Right lobe of liver (tissue), 4 donors: Measurements from ENCODE around the gene GREM1.

ENCODE experiments used
- POLR2A ChIP-seq: fragments of 450-650 bp; IDR thresholded peaks from one replicate; pipeline ENCODE4 v1.6.1; 2017; ENCODE audit warnings: antibody characterized with exemption, mild to moderate bottlenecking
- TF ChIP-seq, protein P1 (sequence below), 4 donors: fragments of 200-600 bp in 3 of 4; fragments of 450-650 bp in 1 of 4; IDR thresholded peaks; one replicate each; pipeline versions ENCODE4 v1.5.1 to v1.8.0; 2016 to 2022; ENCODE audit warnings: antibody characterized with exemption in 4 of 4, mild to moderate bottlenecking in 2 of 4
- donor health status: DM: no; HTN: no; CAD: no.
- donor health status: DM: no; HTN: no; CAD: no.
- donor health status: DM: no; HTN: yes; CAD: no.

DNA sequence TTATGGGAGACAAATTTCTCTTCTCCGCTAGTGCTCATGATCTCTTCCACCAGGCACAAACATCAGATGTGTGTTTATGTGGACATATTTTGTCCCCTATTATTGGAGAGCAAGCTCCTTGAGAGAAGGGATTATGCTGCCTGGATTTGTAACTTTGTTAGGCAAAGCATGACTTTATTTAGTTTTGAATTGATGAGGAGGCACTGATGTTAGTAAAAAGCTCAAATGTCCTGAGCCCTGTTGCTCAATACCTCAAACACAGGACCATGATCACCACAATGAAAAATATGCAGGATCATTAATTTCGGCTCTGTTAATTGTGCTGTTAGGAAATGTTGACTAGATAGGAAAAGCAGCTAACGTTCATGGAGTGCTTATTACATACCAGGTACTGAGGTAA is 47.2 kb upstream of the GREM1 start:
- no peak for TF ChIP-seq POLR2A
- TF ChIP-seq, protein P1, sequence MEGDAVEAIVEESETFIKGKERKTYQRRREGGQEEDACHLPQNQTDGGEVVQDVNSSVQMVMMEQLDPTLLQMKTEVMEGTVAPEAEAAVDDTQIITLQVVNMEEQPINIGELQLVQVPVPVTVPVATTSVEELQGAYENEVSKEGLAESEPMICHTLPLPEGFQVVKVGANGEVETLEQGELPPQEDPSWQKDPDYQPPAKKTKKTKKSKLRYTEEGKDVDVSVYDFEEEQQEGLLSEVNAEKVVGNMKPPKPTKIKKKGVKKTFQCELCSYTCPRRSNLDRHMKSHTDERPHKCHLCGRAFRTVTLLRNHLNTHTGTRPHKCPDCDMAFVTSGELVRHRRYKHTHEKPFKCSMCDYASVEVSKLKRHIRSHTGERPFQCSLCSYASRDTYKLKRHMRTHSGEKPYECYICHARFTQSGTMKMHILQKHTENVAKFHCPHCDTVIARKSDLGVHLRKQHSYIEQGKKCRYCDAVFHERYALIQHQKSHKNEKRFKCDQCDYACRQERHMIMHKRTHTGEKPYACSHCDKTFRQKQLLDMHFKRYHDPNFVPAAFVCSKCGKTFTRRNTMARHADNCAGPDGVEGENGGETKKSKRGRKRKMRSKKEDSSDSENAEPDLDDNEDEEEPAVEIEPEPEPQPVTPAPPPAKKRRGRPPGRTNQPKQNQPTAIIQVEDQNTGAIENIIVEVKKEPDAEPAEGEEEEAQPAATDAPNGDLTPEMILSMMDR (IDR thresholded peaks at IDR 0.05): no peak
